Activated CD4-positive, alpha-beta T cell treated with anti-CD3 and anti-CD28 coated beads for 1 hour (primary cell): Measurements from ENCODE around the gene GDI2.
"Not testable (repeated sequence)": the region's sequence is repeated elsewhere in the genome, so short reads cannot be mapped to it uniquely, and the experiment has no call there.

ENCODE experiments used
- DNase-seq: peaks from one replicate; pipeline ENCODE4 v3.0.0-alpha.2; 2020

The GDI2 gene

DNA sequence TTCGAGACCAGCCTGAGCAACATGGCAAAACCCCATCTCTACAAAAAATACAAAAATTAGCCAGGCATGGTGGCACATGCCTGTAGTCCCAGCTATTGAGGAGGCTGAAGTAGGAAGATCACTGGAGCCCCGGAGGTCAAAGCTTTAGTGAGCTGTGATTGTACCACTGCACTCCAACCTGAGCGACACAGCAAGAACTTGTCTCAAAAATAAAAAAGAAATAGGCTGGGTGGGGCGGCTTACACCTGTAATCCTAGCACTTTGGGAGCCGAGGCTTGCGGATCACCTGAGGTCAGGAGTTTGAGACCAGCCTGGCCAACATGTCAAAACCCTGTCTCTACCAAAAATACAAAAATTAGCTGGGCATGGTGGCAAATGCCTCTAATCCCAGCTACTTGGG lies 13.3 kb upstream of the GDI2 start:
- DNase-seq, result not testable (repeated sequence)

DNA sequence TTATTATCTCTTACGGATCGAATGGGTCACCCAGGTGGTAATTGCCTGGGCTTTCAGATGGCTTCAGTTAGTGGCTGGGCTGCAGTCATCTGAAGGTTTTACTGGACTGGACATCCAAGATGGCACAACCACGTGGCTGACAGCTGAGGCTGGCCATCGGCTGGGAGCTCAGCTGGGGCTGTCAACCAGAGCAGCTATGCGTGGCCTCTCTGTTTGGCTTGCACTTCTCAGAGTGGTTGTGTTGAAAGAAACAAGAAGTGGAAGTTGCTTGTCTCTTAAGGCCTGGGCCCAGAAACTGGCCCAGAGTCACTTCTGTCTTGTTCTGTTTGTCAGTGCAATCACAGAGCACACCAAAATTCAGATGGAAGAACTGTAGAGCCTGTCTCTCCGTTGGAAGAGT lies 5.7 kb upstream of the GDI2 start:
- DNase-seq, result no peak

DNA sequence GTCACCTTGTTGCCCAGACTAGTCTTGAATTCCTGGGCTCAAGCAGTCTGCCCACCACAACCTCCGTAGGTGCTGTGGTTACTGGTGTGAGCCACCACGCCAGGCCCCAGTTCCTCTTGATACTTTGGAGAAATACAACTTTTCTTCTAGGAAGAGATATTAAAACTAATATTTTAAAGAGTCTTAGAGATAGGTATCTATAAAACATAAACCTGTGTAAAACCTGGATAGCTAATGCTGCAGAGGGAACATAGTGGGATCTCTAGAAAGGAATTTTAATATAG lies 4.8 kb upstream of the GDI2 start:
- DNase-seq, result no peak

DNA sequence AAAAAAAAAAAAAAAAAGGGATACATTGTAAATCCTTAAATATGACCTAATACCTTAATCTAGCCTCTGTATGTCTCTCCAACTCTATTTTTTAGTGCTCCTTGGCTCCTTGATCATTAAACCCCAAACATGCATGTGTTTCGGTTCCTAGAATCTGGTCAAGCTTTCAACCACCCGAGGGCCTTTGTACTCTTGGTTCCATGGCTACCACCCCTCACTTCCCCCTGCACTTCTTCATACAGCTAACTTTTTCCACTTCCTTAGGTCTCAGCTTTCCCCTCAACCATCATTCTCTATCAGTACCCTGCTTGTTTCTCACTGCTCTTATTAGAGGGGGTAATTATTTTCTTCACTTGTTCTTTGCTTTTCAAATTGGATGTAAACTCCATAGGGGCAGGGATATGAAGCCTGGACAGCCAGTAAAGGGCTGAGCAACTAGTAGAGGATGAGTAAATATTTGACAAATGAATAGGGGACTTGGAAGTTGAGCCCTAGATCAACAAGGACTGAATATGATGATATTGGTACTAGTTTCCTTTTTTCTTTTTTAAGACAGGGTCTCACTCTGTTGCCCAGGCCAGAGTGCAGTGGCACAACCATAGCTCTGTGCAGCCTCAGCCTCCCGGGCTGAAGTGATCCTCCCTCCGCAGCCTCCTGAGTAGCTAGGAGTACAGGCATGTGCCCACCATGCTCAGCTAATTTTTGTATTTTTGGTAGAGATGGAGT lies 4.3 kb upstream of the GDI2 start:
- no peak for DNase-seq

DNA sequence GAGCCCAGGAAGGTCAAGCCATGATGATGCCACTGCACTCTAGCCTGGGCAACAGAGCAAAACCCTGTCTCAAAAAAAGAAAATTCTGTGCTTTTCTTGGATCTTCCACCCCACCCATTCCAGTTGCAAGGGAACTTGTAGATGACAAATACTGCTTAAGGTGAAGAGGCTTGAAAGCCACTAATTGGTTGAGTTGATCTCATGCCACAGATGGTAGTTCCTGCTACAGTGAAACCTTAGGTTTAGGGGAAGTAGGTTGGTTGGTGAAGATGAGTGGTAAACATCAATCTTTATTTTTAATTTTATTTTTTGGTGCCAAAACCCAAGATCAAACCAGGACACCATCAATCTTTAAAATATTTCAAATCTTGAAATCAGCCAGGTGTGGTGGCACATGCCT lies 2.9 kb upstream of the GDI2 start:
- no peak for DNase-seq

DNA sequence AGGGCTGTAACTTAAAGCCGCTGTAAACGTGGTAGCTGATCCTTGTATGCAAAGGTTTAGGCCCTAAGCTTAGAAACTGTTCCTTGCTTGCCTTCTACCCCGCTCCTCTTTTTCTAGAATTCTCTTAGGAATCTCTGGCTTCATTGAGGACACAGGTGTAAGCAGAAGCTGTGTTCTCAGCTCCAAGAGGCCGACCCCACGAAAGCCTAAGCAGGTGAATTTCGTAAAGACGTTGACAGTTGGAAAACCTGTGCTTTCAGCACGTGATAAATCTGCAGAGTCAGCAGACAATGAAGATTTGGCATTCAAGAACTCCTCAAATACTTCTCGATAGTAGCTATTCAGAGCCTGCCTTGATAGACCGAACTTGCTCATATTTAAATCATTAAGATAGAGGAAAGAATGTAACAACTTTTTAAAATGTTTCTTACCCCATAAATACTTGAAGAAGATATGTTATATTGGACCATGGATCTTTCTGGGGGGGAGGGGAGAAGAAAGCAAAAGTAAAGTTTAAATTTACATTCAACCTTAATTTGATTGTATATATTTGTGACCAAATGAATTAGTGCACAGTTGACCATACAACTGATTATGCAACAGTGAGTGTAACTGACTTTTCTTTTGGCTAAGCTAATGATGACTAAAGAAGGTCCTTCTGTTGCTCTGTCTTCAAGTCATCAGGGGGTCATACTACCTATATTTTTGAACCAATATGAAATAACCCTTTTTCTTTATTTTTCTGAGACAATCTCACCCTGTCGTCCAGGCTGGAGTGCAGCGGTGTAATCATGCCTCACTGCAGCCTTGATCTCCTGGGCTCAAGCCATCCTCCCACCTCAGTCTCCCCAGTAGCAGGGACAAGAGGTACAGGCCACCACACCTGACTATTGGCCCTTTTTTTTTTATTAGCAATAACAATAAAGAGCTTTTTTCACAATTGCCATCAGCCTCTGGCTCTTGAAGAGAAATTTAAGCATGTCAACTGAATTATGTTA lies 1.2 kb upstream of the GDI2 start:
- DNase-seq, result no peak

DNA sequence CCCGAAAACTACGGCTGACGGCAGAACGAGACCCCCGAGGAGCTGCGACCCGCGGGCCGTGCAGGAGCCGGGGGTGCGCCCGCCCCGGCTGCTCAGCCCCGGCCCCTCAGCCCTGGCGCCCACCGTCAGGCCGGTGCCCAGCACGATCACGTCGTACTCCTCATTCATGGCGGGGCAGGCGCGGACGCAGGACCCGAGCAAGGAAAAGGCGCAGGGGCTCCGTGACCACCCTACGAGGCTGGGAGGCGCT lies 218 bp downstream of the GDI2 start:
- no peak for DNase-seq

DNA sequence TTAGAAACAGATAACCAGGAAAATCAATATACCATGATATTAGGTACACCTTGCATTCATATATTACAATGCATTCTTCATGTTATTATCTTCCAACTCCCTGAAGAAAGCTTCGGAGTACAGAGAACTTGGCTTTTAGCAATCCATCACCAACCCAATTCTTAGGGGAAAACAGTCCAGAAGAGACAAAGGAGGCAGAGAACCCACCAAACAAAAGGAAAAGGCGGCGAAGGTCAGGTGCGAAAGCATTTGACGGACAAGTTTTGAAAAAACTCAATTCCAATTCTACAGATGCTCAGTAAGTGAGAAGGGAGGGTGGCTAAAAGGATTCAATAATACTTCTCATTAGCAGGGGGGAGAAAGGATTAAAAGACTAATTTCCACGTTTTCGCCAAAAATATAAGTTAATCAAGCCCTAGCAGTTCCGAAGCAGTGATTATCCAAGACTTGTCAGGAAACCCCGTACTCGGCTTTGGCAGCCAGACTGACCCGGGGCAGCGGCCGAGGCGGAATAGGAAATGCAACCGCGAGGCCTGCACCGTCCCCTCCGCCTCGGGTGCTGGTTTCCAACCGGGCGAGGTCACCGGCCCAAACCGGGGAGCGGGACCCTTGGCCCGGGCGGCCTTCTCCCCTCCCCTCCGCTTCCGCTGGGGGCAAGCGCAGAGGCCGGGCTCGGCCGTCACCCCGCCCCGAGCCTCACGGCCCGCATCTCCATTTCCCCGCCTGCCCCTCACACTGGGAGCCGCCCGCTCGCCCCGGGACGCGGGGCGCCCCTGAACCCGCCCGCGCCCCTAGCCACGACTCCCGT lies 747 bp downstream of the GDI2 start:
- peak; percentile 18 for DNase-seq

DNA sequence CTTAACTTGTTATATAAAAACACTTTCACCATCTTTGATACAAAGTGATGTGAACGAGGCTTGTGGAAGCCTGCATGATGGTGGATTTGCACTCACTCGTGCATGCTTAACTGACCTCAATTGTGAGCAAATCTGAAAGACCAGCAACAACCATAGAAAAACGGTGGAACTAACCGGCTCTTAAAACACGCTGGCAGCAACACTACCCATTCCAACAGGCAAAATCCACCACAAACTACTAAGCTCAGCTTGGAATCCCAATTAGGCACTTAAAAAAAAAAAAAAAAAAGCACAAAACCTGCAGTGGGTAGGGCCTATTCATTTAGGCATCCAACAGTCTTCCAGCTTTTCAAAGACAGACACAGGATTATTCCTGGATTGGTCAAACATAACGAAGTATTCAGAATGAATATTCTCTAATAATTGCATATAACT lies 1.8 kb downstream of the GDI2 start:
- no peak for DNase-seq

DNA sequence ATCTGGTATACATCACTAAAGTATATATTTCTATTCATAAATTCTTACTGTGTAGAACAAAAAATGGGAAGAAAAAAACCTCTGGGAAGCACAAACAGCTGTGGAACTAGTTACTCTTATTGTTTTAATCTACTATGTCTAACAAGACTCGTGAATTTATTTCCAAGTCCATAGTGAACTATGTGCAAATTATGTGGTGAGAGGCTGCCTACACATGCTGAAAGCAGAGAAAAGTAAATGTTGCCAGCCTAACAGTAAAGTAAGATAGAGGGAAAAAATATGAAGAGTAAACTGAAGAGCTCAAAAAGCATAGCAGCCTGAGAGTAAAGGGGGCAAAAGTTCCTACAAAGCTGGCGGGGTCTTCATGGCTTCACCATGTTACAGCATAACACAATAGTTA lies 3.0 kb downstream of the GDI2 start:
- no peak for DNase-seq

DNA sequence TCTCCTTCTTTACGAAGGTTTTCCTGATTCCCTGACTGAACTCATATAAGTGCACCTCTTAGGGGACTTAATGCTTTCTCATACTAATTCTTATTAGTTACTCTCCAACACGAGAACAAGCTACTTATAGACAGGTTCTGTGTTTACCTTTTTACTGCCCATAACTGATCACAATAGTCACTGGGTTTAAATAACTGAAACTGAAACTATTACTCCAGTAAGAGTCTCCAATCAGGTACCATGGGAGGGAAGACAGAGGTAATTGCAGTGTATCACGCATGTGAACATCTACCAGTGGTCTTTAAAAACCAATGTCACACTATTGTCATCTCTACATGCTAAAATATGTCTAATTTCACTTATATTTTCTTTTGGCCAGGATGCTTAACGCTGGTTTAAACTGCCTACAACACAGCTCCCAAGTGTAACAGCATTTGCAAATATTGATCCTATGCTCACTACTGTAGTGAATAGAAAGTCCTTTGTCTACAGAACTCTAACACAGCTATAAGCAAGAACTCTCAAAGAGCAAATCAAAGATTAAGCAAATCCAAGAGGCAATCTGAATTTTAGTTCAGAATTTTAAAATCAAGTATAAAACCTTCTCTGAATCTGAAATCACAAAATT lies 3.6 kb downstream of the GDI2 start:
- DNase-seq, result no peak

DNA sequence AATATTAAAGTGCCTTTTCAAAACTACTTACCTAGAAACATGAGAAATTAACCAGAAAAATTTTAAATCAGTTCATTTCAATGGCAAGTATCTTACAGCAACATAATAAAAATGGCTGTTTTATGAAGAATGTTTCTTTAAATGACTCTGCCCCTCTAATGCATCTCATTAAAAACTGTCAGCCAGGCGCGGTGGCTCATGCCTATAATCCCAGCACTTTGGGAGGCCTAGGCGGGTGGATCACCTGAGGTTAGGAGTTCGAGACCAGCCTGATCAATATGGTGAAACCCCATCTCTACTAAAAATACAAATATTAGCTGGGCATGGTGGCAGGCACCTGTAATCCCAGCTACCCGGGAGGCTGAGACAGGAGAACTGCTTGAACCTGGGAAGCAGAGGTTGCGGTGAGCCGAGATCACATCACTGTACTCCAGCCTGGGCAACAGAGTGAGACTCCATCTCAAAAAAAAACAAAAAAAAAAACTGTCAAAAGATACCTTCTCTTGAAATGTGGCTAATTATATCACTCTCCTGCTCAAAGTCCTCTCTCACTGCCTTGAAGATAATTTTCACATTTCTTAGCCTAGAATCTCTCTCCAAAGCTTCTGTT lies 4.3 kb downstream of the GDI2 start:
- DNase-seq, result not testable (repeated sequence)

DNA sequence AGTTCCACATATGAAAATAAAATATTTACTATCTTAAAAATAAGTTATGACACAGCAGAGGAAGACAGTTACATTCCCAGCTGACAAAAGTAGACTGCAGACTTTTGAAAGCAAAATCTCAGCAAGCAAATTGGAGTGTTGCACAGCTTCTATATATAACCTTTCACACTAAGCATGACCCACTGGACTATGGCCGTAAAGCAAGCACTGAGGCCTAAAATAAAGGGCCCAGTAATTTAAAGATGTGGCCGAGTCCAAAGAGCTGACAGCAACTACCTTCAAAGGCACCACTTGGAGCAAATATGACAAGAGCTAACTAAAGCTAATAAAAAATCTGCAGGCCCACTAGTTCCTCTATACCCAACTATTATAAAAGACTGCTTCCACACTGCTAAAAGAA lies 6.5 kb downstream of the GDI2 start:
- DNase-seq, result no peak

DNA sequence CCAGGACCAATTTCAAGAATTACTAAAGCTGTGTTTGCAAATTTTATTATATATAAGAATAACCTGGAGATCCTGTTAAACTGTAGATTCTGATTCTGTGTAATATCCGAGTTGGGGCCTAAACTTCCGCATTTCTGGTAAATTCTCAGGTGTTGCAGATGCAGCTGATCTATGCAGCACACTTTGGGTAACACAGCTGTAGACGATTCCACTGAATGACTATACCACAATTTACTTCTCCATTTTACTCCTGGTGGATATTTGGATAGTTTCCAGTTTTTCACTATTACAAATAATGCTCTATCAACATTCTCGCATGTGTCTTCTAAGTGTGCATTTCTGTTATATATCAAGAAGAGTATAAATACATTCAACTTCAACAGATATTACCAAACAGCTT lies 7.5 kb downstream of the GDI2 start:
- DNase-seq, result no peak

DNA sequence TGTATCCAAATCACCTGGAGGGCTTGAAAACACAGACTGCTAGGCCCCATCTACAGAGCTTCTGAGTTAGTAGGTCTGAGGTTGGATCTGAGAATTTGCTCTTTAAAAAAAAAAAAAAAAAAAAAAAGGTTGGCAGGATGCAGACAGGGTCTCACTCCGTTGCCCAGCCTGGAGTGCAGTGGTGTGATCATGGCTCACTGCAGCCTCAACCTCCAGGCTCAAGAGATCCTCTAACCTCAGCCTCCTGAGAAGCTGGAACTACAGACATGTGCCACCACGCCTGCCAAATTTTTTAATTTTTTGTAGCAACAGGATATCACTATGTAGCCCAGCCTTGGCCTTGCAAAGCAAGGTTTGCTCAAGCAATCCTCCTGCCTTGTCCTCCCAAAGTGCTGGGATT lies 8.0 kb downstream of the GDI2 start:
- no peak for DNase-seq

DNA sequence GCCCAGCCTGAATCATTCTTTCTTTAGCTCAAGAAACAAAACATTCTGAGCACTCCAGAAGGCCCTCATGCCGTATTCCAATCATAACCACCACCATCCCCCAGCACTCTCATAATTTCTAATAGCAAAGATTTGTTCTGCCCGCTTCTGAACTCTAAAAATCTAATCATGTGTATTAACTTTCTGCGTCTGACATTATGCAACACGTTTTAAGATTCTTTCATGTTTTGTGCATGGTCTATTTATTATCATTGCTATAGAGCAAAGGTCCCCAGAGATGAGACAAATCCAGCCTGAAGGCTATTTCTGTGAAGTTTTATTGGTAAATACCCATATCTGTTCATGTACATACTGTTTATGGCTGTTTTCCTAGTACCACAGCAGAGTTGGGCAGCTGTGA lies 8.8 kb downstream of the GDI2 start:
- DNase-seq, result no peak

DNA sequence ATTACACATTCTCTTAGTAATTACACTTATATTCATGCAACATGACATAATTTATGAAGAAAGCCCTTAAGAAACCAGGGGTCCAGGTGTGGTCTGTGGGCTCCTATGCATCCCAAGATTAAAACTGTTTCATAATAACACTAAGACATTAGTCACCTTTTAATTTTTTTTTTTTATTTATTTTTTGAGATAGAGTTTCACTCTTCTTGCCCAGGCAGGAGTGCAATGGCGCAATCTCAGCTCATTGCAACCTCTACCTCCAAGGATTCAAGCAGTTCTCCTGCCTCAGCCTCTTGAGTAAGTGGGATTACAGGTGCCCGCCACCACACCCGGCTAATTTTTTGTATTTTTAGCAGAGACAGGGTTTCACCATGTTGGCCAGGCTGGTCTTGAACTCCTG lies 12.5 kb downstream of the GDI2 start:
- DNase-seq, result no peak

DNA sequence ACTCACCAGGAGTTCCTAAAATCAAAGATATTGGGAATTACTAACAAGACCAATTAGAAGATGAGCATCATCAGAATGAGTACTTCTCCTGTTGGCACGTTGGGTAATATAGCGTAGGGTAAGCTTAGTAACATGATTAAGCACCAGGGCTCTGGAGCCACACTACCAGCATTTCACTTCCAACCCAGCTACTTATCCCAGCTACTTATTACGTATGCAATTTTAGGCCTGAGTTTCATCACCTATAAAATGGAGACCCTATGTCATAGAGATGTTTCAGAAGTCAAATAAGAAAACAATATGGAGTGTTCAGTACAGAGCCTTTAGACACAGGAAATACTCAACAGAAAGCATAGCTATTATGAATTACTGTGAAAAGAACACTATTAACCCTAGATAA lies 19.0 kb downstream of the GDI2 start:
- DNase-seq, result no peak

DNA sequence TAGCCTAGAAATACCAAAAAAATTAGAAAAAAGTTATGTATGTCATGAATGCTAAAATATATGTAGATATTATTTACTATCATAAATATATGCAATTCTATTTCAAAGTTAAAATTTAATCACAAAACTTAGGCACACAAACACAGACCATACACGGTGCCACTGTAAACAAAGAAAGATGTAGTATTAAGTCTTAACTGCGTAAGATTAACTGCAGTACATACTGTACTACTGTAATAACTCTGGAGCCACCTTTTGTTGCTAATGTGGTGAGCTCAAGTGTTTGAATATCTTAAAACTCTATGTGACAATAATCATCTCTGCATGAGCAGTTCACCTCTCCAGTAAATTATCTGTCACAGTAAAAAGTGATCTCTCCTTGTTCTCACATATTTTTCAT lies 23.6 kb downstream of the GDI2 start:
- no peak for DNase-seq

DNA sequence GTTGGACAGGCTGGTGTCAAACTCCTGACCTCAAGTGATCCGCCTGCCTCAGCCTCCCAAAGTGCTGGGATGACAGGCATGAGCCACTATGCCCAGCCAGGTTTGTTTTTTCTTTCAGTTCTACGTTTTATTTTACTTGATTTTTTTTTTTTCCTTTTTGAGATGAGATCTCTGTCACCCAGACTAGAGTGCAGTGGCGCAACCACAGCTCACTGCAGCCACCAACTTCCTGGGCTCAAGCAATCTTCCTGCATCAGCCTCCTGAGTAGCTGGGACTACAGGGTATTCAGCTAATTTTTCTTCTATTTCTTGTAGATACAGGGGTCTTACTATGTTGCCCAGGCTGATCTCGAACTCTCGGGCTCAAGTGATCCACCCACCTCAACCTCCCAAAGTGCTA lies 24.3 kb downstream of the GDI2 start:
- DNase-seq, result no peak

DNA sequence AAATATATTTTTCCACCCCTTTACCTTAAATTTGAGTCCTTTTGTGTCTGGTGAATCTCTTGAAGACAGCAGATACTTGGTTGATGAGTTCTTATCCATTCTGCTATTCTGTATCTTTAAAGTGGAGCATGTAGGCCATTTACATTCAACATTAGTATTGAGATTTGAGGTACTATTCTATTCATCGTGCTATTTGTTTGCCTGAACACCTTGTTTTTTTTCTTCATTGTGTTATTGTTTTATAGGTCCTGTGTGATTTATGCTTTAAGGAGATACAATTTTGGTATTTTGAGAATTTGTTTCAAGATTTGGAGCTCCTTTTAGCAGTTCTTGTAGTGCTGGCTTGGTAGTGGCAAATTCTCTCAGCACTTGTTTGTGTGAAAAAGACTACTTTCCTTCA lies 29.9 kb downstream of the GDI2 start:
- no peak for DNase-seq

DNA sequence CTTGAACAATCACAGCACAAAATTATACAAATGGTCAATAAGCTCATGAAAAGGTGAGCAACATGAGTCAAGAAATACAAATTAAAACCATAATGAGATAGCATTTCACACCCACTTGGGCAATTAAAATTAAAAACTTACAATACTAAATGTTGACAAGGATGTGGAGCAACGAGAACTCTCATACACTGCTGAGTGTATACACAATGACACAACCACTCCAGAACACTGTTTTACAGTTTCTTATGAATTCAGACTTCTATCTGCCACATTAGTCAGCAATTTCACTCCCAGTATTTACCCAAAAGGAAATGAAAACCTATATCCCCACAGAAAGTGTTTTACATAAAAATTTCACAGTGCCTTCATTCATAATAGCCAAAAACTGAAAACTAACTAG lies 31.1 kb downstream of the GDI2 start:
- DNase-seq, result no peak

DNA sequence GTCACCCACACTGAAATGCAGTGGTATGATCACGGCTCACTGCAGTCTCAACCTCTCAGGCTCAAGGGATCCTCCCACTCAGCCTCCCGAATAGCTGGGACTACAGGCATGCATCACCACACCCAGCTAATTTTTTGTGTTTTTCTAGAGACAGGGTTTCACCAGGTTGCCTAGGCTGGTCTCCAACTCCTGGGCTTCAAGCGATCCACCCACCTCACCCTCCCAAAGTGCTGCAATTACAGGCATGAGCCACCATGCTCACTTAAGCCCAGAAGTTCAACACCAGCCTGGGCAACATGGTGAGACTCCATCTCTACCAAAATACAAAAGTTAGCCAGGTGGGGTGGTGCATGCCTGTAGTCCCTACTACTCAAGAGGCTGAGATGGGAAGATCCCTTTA lies 33.5 kb downstream of the GDI2 start:
- DNase-seq, result no peak
